ENCODE measurements around the gene TTC34. TPM values are rescaled to one million over a fixed set of nuclear protein-coding genes. Genes with fewer than 3 reads are reported as not detected.
A peak's percentile ranks its signal among the peaks of the same experiment; 100 is the strongest.

TTC34 gene
- total RNA-seq, 2 donors from 2014 or later, result 0.27 to 0.44 TPM

DNA sequence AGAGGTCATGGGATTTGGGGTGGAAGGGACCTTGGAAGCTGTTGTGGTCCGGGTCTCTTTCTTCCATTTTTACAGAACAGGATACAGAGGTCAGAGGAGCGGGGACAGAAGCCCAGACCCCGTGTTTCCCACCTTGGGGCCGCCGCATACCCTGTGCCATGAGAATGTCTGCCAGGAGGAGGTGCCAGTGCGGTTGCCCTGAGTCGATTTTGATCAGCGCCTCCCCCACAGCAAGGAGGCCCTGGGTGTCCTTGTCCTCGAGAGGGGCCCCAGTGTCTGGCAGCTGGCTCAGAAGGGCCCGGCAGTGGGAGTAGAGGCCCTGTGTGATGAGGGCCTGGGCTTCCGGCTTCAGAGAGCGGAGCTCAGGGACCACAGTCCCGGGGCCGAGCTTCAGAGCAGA is 156.3 kb downstream of the TTC34 start:
- no peaks in the 10 kb centered on the region for H3K27me3 ChIP-seq
- no peaks in the 10 kb centered on the region for H3K9me3 ChIP-seq
- DNase-seq, result no peak
- H3K27ac ChIP-seq, result no peak overlapping the region
- no peak overlapping the region for H3K9ac ChIP-seq (ENCODE audit: low read depth in 2 of 2, low read length in 2 of 2)
- TF ChIP-seq, protein P1, sequence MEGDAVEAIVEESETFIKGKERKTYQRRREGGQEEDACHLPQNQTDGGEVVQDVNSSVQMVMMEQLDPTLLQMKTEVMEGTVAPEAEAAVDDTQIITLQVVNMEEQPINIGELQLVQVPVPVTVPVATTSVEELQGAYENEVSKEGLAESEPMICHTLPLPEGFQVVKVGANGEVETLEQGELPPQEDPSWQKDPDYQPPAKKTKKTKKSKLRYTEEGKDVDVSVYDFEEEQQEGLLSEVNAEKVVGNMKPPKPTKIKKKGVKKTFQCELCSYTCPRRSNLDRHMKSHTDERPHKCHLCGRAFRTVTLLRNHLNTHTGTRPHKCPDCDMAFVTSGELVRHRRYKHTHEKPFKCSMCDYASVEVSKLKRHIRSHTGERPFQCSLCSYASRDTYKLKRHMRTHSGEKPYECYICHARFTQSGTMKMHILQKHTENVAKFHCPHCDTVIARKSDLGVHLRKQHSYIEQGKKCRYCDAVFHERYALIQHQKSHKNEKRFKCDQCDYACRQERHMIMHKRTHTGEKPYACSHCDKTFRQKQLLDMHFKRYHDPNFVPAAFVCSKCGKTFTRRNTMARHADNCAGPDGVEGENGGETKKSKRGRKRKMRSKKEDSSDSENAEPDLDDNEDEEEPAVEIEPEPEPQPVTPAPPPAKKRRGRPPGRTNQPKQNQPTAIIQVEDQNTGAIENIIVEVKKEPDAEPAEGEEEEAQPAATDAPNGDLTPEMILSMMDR (IDR thresholded peaks at IDR 0.05), result no peak
- intact Hi-C loops (cut with DNase I), result loop anchor here (10.0 kb wide), 3 partner anchors 50 to 450 kb away; partner anchors contain the start of gene FAAP20
- H3K4me1 ChIP-seq, result peaks cover 6% of the 10 kb centered on the region
- no peak overlapping the region for H3K4me3 ChIP-seq
- H3K36me3 ChIP-seq, result no peaks in the 10 kb centered on the region

DNA sequence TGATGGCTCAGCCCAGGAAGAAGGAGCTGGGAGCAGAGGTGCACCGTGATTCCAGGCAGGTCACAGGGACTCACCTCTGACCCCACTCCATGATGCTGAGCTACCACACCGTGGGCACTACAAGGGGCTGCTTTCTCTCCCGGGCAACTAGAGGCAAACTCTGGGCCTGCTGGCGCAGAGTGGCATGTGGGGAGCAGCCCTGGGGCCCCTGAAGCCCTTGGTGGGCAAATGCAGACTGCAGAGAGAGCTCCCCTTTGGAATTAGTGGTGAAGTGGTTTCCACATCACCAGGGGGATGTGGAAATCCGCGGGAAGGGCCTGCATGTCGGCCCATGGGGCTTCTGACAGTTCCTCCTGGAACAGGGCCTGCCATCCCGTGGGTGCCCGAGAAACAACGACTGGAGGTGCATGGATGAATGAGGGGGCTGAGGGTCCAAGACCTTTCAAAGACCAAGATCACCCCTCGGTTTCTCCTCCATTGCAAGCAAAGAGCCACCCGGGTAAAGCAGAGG is 156.8 kb downstream of the TTC34 start:
- H3K9me3 ChIP-seq, result no peaks in the 10 kb centered on the region
- no peak overlapping the region for H3K9ac ChIP-seq (ENCODE audit: low read depth in 2 of 2, low read length in 2 of 2)
- H3K27me3 ChIP-seq, result no peaks in the 10 kb centered on the region
- H3K27ac ChIP-seq, result no peak overlapping the region
- intact Hi-C loops (cut with DNase I), result loop anchor here (10.0 kb wide), 3 partner anchors 50 to 450 kb away; partner anchors contain the start of gene FAAP20
- TF ChIP-seq, protein P1 (IDR thresholded peaks at IDR 0.05), result no peak
- peaks cover 6% of the 10 kb centered on the region for H3K4me1 ChIP-seq
- no peaks in the 10 kb centered on the region for H3K36me3 ChIP-seq
- H3K4me3 ChIP-seq, result no peak overlapping the region
- no peak for DNase-seq

DNA sequence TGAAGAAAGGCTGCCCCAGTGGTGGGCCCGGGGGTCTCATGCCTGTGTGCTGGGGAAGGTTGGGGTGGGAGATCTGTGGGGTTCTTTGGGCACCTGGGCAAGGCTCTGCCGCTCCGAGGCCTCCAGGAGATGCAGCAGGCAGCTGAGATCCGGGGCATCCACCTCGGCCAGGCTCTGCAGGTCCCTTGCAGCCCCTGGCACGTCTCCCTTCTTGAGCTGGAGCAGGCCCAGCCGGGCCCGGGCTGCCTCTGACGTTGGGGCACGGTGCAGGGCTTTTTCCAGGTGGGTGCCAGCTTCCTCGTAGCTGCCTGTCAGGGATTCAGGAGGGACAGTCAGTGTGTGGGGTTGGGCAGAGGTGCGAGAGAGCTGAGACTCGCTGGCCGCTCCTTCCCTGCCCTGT is 157.3 kb downstream of the TTC34 start:
- Histone ChIP-seq H3K4me3 (no peak overlapping the region), H3K27ac (no peak overlapping the region), H3K36me3 (no peaks in the 10 kb centered on the region), H3K27me3 (no peaks in the 10 kb centered on the region), H3K4me1 (peaks cover 6% of the 10 kb centered on the region), H3K9me3 (no peaks in the 10 kb centered on the region), H3K9ac (ENCODE audit: low read depth in 2 of 2, low read length in 2 of 2) (no peak overlapping the region)
- no peak for DNase-seq
- intact Hi-C loops (cut with DNase I), result loop anchor here (10.0 kb wide), 3 partner anchors 49 to 449 kb away; partner anchors contain the start of gene FAAP20
- TF ChIP-seq, protein P1 (IDR thresholded peaks at IDR 0.05), result no peak

DNA sequence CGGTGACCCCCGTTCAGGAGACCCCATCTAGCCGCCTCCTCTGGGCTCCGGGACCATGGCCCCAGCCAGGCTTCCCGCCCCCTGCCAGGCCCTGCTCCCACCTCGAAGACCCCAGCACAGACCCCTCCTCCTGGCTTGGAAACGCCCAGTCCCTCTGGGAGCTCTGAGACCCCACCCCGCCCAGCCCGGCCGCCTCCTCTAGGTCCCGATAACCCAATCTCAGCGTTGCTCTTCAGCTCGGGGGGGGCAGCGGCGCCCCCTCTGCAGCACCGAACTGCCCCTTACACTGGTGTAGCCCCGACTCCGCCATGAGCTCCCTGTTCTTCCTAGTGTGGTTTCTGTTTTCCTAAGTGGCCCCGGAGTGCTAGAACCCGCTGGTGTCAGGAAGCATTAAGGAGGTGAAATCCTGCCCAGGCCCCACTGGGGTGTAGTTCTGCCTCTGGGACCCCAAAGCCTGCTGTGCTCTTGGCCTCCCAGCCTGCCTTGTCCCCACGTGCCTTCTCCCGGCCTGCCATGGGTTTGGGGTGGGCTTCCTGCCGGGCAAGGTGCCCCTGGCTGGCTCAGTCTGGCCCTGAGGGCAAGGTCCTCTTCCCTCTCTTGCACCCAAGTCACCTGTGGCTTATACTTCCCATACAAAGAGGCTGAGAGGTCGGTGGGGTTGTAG is 157.9 kb downstream of the TTC34 start:
- no peak overlapping the region for H3K27ac ChIP-seq
- H3K9me3 ChIP-seq, result no peaks in the 10 kb centered on the region
- peak overlapping the region; percentile 96 for H3K4me3 ChIP-seq
- no peaks in the 10 kb centered on the region for H3K27me3 ChIP-seq
- no peak for DNase-seq
- H3K4me1 ChIP-seq, result peaks cover 6% of the 10 kb centered on the region
- H3K36me3 ChIP-seq, result no peaks in the 10 kb centered on the region
- TF ChIP-seq, protein P1 (IDR thresholded peaks at IDR 0.05), result no peak
- peak overlapping the region in 1 of 2 donors; percentile 24 for H3K9ac ChIP-seq (ENCODE audit: low read depth in 2 of 2, low read length in 2 of 2)
- intact Hi-C loops (cut with DNase I), result loop anchor here (10.0 kb wide), 3 partner anchors 49 to 449 kb away; partner anchors contain the start of gene FAAP20

DNA sequence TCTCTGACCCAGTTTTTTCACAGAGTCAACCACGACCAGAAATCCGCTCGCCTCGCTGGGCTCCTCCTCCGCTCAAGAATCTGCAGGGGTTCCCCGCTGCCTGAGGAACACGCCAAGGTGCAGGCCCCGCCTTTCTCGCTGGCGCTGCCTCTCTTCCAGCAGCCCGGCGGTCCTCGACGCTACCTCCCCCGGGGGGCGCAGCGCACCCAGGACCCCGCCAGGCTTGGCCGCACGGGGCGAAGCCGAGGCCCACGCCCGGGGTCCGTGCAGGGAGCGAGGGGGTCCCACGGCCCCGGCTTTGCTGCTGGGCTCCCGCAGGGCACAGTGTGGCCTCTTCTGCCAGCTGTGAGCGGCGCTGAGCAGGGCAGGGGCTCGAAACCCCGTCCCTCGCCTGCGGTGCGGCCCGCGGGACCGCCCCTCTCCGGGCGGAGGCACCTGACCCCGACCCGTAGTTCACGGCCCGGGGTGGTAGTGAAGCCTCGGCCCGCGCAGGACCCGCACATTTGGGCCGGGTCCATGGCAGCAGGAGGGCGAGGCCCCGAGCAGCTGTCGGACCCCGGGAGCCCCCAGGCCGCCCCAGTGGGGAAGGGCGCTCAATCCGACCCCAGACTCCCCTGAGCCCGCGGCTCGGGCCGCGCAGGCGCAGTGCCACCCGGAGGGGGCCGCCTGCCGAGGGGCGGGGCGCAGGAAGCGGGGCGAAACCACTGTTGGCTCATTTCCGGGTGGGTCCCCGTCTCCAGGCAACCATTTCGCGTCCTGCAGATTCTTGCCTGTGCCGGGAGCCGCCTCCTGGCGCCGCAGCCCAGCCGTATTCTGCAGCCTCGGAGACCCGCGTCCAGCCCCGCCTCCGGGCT is 158.7 kb downstream of the TTC34 start:
- peak; percentile 92 for DNase-seq
- peak overlapping the region; percentile 96 for H3K4me3 ChIP-seq

More for the DNA sequence above, 158.7 kb downstream of the TTC34 start:
- intact Hi-C loops (cut with DNase I), result loop anchor here (10.0 kb wide), 3 partner anchors 48 to 448 kb away; partner anchors contain the start of gene FAAP20
- Histone ChIP-seq H3K4me1 (peaks cover 6% of the 10 kb centered on the region), H3K27me3 (no peaks in the 10 kb centered on the region), H3K36me3 (no peaks in the 10 kb centered on the region), H3K9ac (ENCODE audit: low read depth in 2 of 2, low read length in 2 of 2) (peak overlapping the region; percentile 76 to 96), H3K9me3 (no peaks in the 10 kb centered on the region), H3K27ac (peak overlapping the region; percentile 80)
- TF ChIP-seq, protein P1 (IDR thresholded peaks at IDR 0.05), result no peak

Measured in colonic mucosa (tissue), 4 donors.